KOPT-K1 (cell line): ENCODE measurements around the gene PIK3CD.
A peak's percentile ranks its signal among the peaks of the same experiment; 100 is the strongest.

ENCODE experiments used
- H3K27ac ChIP-seq: fragments of 200-600 bp; sonication (generic); 2 replicates; pipeline ENCODE4 v1.5.1; 2016; ENCODE audit warnings: antibody characterized with exemption, mild to moderate bottlenecking, low read depth, low read length; ENCODE audit not compliant: poor library complexity, severe bottlenecking
- H3K36me3 ChIP-seq: fragments of 200-600 bp; sonication (generic); 2 replicates; pipeline ENCODE4 v1.5.1; 2017; ENCODE audit warnings: antibody characterized with exemption, mild to moderate bottlenecking, low read length, moderate library complexity; ENCODE audit not compliant: insufficient read depth
- H3K9me3 ChIP-seq: fragments of 200-600 bp; sonication (generic); 2 replicates; pipeline ENCODE4 v1.5.1; 2017; ENCODE audit warnings: antibody characterized with exemption, low read length, mild to moderate bottlenecking; ENCODE audit not compliant: insufficient read depth, poor library complexity, severe bottlenecking

Gene PIK3CD

GRCh38 chr1:9651565-9652378 lies at the start of gene PIK3CD:
TSS of gene PIK3CD (plus strand) at chr1:9651731. CDS start at chr1:9710456, 58,725 bp downstream.
- peak within 1 kb of the TSS; percentile 92 for H3K27ac ChIP-seq
- H3K9me3 ChIP-seq = no peaks in the 10 kb centered on the region
- no peaks in the 10 kb centered on the region for H3K36me3 ChIP-seq

GRCh38 chr1:9601942-9602793 lies 49.4 kb upstream of the PIK3CD start:
- Histone ChIP-seq H3K36me3 (peaks cover 100% of the 10 kb centered on the region), H3K9me3 (no peaks in the 10 kb centered on the region), H3K27ac (no peak overlapping the region)

GRCh38 chr1:9602794-9603167 lies 48.8 kb upstream of the PIK3CD start:
- H3K9me3 ChIP-seq = no peaks in the 10 kb centered on the region
- H3K36me3 ChIP-seq = peaks cover 100% of the 10 kb centered on the region
- no peak overlapping the region for H3K27ac ChIP-seq

GRCh38 chr1:9603307-9603706 lies 48.2 kb upstream of the PIK3CD start:
- no peaks in the 10 kb centered on the region for H3K9me3 ChIP-seq
- H3K36me3 ChIP-seq = peaks cover 100% of the 10 kb centered on the region
- no peak overlapping the region for H3K27ac ChIP-seq

- Histone ChIP-seq H3K27ac (no peak overlapping the region), H3K9me3 (no peaks in the 10 kb centered on the region), H3K36me3 (peaks cover 100% of the 10 kb centered on the region)
Observed at GRCh38 chr1:9603766-9604753, 47.5 kb upstream of the PIK3CD start.

GRCh38 chr1:9604836-9605235 lies 46.7 kb upstream of the PIK3CD start:
- H3K36me3 ChIP-seq = peaks cover 100% of the 10 kb centered on the region
- H3K9me3 ChIP-seq = no peaks in the 10 kb centered on the region

GRCh38 chr1:9605946-9606455 lies 45.5 kb upstream of the PIK3CD start:
- Histone ChIP-seq H3K36me3 (peaks cover 100% of the 10 kb centered on the region), H3K9me3 (no peaks in the 10 kb centered on the region), H3K27ac (no peak overlapping the region)

More at GRCh38 chr1:9604836-9605235, 46.7 kb upstream of the PIK3CD start:
- H3K27ac ChIP-seq = no peak overlapping the region

- no peaks in the 10 kb centered on the region for H3K9me3 ChIP-seq
- H3K36me3 ChIP-seq = peaks cover 100% of the 10 kb centered on the region
- no peak overlapping the region for H3K27ac ChIP-seq
Observed at GRCh38 chr1:9606458-9606857, 45.1 kb upstream of the PIK3CD start.

GRCh38 chr1:9606948-9607347 lies 44.6 kb upstream of the PIK3CD start:
- Histone ChIP-seq H3K36me3 (peaks cover 100% of the 10 kb centered on the region), H3K27ac (no peak overlapping the region)

GRCh38 chr1:9607352-9607751 lies 44.2 kb upstream of the PIK3CD start:
- peaks cover 100% of the 10 kb centered on the region for H3K36me3 ChIP-seq
- H3K9me3 ChIP-seq = no peaks in the 10 kb centered on the region
- no peak overlapping the region for H3K27ac ChIP-seq

More at GRCh38 chr1:9606948-9607347, 44.6 kb upstream of the PIK3CD start:
- no peaks in the 10 kb centered on the region for H3K9me3 ChIP-seq

- H3K36me3 ChIP-seq = peaks cover 100% of the 10 kb centered on the region
- no peaks in the 10 kb centered on the region for H3K9me3 ChIP-seq
- H3K27ac ChIP-seq = no peak overlapping the region
Observed at GRCh38 chr1:9609998-9610397, 41.5 kb upstream of the PIK3CD start.

- Histone ChIP-seq H3K27ac (no peak overlapping the region), H3K36me3 (peaks cover 97% of the 10 kb centered on the region)
Observed at GRCh38 chr1:9610548-9610947, 41.0 kb upstream of the PIK3CD start.

GRCh38 chr1:9611716-9612115 lies 39.8 kb upstream of the PIK3CD start:
- no peak overlapping the region for H3K27ac ChIP-seq
- H3K9me3 ChIP-seq = no peaks in the 10 kb centered on the region
- peaks cover 85% of the 10 kb centered on the region for H3K36me3 ChIP-seq

More at GRCh38 chr1:9610548-9610947, 41.0 kb upstream of the PIK3CD start:
- H3K9me3 ChIP-seq = no peaks in the 10 kb centered on the region

GRCh38 chr1:9612162-9612845 lies 39.2 kb upstream of the PIK3CD start:
- H3K36me3 ChIP-seq = peaks cover 80% of the 10 kb centered on the region
- no peaks in the 10 kb centered on the region for H3K9me3 ChIP-seq
- H3K27ac ChIP-seq = no peak overlapping the region
